Activated CD4-positive, alpha-beta T cell treated with anti-CD3 and anti-CD28 coated beads for 4 hours (primary cell): ENCODE measurements around the gene RTL10.
"Not testable (repeated sequence)": the region's sequence is repeated elsewhere in the genome, so short reads cannot be mapped to it uniquely, and the experiment has no call there.

ENCODE experiments used
- DNase-seq, 2 donors: peaks; one replicate each; pipeline ENCODE4 v3.0.0-alpha.2; 2020

The RTL10 gene

GRCh38 chr22:19842393-19843106 lies 12.1 kb downstream of the RTL10 start:
- no peak for DNase-seq

- no peak for DNase-seq
Measured at GRCh38 chr22:19841641-19842392, 12.9 kb downstream of the RTL10 start.

- DNase-seq: no peak
Measured at GRCh38 chr22:19840955-19841640, 13.6 kb downstream of the RTL10 start.

- no peak for DNase-seq
Measured at GRCh38 chr22:19840059-19840458, 14.6 kb downstream of the RTL10 start.

GRCh38 chr22:19837915-19838314 lies 16.8 kb downstream of the RTL10 start:
- no peak for DNase-seq

- DNase-seq: no peak
Measured at GRCh38 chr22:19836512-19836911, 18.2 kb downstream of the RTL10 start.

GRCh38 chr22:19834599-19834998 lies 20.1 kb downstream of the RTL10 start:
- no peak for DNase-seq

- not testable (repeated sequence) for DNase-seq
Measured at GRCh38 chr22:19833327-19833726, 21.3 kb downstream of the RTL10 start.

GRCh38 chr22:19832476-19833108 lies 22.1 kb downstream of the RTL10 start:
- DNase-seq: no peak

- DNase-seq: not testable (repeated sequence)
Measured at GRCh38 chr22:19831979-19832378, 22.7 kb downstream of the RTL10 start.

GRCh38 chr22:19831016-19831415 lies 23.7 kb downstream of the RTL10 start:
- no peak for DNase-seq

- DNase-seq: no peak
Measured at GRCh38 chr22:19828035-19828401, 26.7 kb downstream of the RTL10 start.

- no peak for DNase-seq
Measured at GRCh38 chr22:19827341-19828034, 27.2 kb downstream of the RTL10 start.

GRCh38 chr22:19826619-19826950 lies 28.1 kb downstream of the RTL10 start:
- DNase-seq: no peak

- no peak for DNase-seq
Measured at GRCh38 chr22:19825904-19826618, 28.6 kb downstream of the RTL10 start.

- DNase-seq: no peak
Measured at GRCh38 chr22:19824926-19825339, 29.7 kb downstream of the RTL10 start.

- DNase-seq: no peak
Measured at GRCh38 chr22:19824212-19824925, 30.3 kb downstream of the RTL10 start.

GRCh38 chr22:19823902-19824211 lies 30.8 kb downstream of the RTL10 start:
- DNase-seq: no peak

GRCh38 chr22:19823191-19823901 lies 31.3 kb downstream of the RTL10 start:
- DNase-seq: no peak

- DNase-seq: no peak
Measured at GRCh38 chr22:19822301-19823117, 32.2 kb downstream of the RTL10 start.
